Measurements from ENCODE around the gene SYT7. TPM values are rescaled to one million over a fixed set of nuclear protein-coding genes. Genes with fewer than 3 reads are reported as not detected.

The SYT7 gene
- total RNA-seq, 1 donor, result 3.6 TPM

- no peaks in the 10 kb centered on the region for H3K27me3 ChIP-seq (ENCODE audit: insufficient read depth, low read length)
- H3K36me3 ChIP-seq (ENCODE audit: insufficient read depth, low read length), result no peaks in the 10 kb centered on the region
- TF ChIP-seq CTCF (IDR thresholded peaks at IDR 0.05; ENCODE audit: extremely low read depth, low read depth, low read length), result no peak
- H2AFZ ChIP-seq (ENCODE audit: low read length), result no peak overlapping the region
- no peaks in the 10 kb centered on the region for H3K79me2 ChIP-seq (ENCODE audit: insufficient read depth, low read length)
- H4K20me1 ChIP-seq (ENCODE audit: insufficient read depth, low read length), result no peaks in the 10 kb centered on the region
- no peak overlapping the region for H3K4me3 ChIP-seq (ENCODE audit: insufficient read depth, low read length)
- H3K4me2 ChIP-seq (ENCODE audit: insufficient read depth, low read length), result no peak overlapping the region
- H3K4me1 ChIP-seq (ENCODE audit: insufficient read depth, low read length), result peaks cover 22% of the 10 kb centered on the region
- no peak overlapping the region for H3K27ac ChIP-seq (ENCODE audit: low read depth, low read length)
- no peaks in the 10 kb centered on the region for H3K9me3 ChIP-seq (ENCODE audit: low read depth, low read length)
- DNase-seq (ENCODE audit: insufficient read length, low spot score, missing footprints), result peak; percentile 46
These were observed 27.2 kb upstream of the SYT7 start for GRCh38 chr11:61607920-61608599.

- Histone ChIP-seq H3K27me3 (ENCODE audit: insufficient read depth, low read length) (no peaks in the 10 kb centered on the region), H3K4me1 (ENCODE audit: insufficient read depth, low read length) (peaks cover 29% of the 10 kb centered on the region), H2AFZ (ENCODE audit: low read length) (no peak overlapping the region), H3K79me2 (ENCODE audit: insufficient read depth, low read length) (no peaks in the 10 kb centered on the region), H3K4me2 (ENCODE audit: insufficient read depth, low read length) (no peak overlapping the region), H3K9me3 (ENCODE audit: low read depth, low read length) (no peaks in the 10 kb centered on the region), H3K27ac (ENCODE audit: low read depth, low read length) (no peak overlapping the region), H3K36me3 (ENCODE audit: insufficient read depth, low read length) (no peaks in the 10 kb centered on the region), H4K20me1 (ENCODE audit: insufficient read depth, low read length) (no peaks in the 10 kb centered on the region), H3K4me3 (ENCODE audit: insufficient read depth, low read length) (no peak overlapping the region)
- no peak for TF ChIP-seq CTCF (IDR thresholded peaks at IDR 0.05; ENCODE audit: extremely low read depth, low read depth, low read length)
- DNase-seq (ENCODE audit: insufficient read length, low spot score, missing footprints), result no peak
These were observed 26.6 kb upstream of the SYT7 start for GRCh38 chr11:61607426-61607825.

GRCh38 chr11:61603667-61604066 is 22.8 kb upstream of the SYT7 start:
- peak overlapping the region; percentile 59 for H3K4me2 ChIP-seq (ENCODE audit: insufficient read depth, low read length)

More at GRCh38 chr11:61603667-61604066, 22.8 kb upstream of the SYT7 start:
- peaks cover 29% of the 10 kb centered on the region for H3K4me1 ChIP-seq (ENCODE audit: insufficient read depth, low read length)
- peak overlapping the region; percentile 25 for H2AFZ ChIP-seq (ENCODE audit: low read length)
- H3K9me3 ChIP-seq (ENCODE audit: low read depth, low read length), result no peaks in the 10 kb centered on the region
- no peak for TF ChIP-seq CTCF (IDR thresholded peaks at IDR 0.05; ENCODE audit: extremely low read depth, low read depth, low read length)
- peak; percentile 55 for DNase-seq (ENCODE audit: insufficient read length, low spot score, missing footprints)
- H3K4me3 ChIP-seq (ENCODE audit: insufficient read depth, low read length), result peak overlapping the region; percentile 51
- no peaks in the 10 kb centered on the region for H3K36me3 ChIP-seq (ENCODE audit: insufficient read depth, low read length)
- peak overlapping the region; percentile 66 for H3K27ac ChIP-seq (ENCODE audit: low read depth, low read length)
- H4K20me1 ChIP-seq (ENCODE audit: insufficient read depth, low read length), result no peaks in the 10 kb centered on the region
- no peaks in the 10 kb centered on the region for H3K27me3 ChIP-seq (ENCODE audit: insufficient read depth, low read length)
- no peaks in the 10 kb centered on the region for H3K79me2 ChIP-seq (ENCODE audit: insufficient read depth, low read length)
